ENCODE results near the gene SRPK2.

GRCh38 chr7:105180002-105180401 is 208.7 kb downstream of the SRPK2 start:
- TF ChIP-seq, protein P1, sequence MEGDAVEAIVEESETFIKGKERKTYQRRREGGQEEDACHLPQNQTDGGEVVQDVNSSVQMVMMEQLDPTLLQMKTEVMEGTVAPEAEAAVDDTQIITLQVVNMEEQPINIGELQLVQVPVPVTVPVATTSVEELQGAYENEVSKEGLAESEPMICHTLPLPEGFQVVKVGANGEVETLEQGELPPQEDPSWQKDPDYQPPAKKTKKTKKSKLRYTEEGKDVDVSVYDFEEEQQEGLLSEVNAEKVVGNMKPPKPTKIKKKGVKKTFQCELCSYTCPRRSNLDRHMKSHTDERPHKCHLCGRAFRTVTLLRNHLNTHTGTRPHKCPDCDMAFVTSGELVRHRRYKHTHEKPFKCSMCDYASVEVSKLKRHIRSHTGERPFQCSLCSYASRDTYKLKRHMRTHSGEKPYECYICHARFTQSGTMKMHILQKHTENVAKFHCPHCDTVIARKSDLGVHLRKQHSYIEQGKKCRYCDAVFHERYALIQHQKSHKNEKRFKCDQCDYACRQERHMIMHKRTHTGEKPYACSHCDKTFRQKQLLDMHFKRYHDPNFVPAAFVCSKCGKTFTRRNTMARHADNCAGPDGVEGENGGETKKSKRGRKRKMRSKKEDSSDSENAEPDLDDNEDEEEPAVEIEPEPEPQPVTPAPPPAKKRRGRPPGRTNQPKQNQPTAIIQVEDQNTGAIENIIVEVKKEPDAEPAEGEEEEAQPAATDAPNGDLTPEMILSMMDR (conservative IDR thresholded peaks at IDR 0.05; ENCODE audit: low read length), result no peak
- no peak for TF ChIP-seq EZH2phosphoT487 (IDR thresholded peaks at IDR 0.05; ENCODE audit: borderline replicate concordance)

All from Loucy (cell line).